GM12801 (cell line): ENCODE data around the gene NDUFAF8.

Source experiments
- CTCF ChIP-seq: IDR thresholded peaks from one replicate; pipeline ENCODE4 v1.5.1; 2011; ENCODE audit warnings: control low read depth; ENCODE audit not compliant: insufficient read length; ENCODE audit errors: extremely low read depth

Gene NDUFAF8

DNA sequence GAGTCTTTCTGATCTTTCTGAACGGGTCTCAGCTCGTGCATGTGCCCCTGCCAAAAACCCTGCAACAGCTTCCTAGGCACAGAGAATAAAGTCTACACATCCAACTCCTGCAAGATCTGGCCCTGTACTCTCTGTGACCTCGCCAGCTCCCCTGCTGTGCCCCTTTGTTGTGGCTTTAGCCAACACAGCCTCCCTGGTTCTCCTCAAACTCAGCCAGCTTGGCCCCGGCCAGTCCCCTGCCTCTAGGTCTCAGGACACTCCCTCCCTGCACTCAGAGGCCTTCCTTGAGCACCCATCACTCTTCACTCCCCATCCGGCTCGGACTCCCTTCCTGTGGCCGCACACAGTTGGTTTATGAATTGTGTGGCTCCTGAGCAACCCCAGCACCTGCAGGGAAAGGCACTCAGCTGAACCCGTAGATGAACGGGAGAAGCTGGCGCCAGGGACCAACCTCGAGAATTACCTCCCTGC is 17.7 kb upstream of the NDUFAF8 start:
- TF ChIP-seq CTCF: no peak

GRCh38 chr17:81221842-81222619 is 17.1 kb upstream of the NDUFAF8 start:
- no peak for TF ChIP-seq CTCF

DNA sequence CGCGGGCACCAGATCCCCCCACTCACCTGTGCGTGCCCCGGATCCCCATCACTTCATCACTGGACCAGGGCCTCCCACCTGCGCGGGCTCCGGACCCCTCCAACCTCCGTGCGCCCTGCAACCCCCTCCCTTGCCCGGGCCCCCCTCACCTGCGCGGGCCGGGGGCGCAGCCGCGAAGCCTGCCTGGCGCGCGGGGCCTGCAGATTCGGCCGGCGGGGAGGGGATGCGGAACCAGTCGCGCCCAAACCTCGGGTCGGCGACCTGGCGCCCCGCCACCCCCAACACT is 16.6 kb upstream of the NDUFAF8 start:
- TF ChIP-seq CTCF: no peak

- no peak for TF ChIP-seq CTCF
Observed at GRCh38 chr17:81222906-81223761, 16.0 kb upstream of the NDUFAF8 start, which contains the start of gene CEP131. CEP131 (minus strand) TSS chr17:81222965; CDS start chr17:81220056, 2,909 bp downstream.

DNA sequence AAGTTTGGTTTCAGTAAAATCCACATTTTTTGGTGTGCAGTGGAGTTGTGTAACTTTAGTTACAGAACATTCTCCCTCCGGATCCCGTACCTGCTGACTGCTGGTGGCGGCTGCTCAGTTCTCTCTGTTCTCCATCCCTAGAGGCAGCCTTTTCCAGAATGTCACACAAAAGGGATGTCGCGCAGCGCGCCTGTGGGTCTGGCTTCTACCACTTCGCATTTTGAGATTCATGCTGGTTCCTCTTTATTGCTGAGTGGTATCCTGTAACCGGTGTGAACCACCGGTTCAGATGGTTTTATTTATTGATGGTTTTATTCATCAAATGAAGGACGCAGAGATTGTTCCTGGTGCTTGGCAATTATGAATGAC is 15.4 kb upstream of the NDUFAF8 start:
- TF ChIP-seq CTCF: no peak

DNA sequence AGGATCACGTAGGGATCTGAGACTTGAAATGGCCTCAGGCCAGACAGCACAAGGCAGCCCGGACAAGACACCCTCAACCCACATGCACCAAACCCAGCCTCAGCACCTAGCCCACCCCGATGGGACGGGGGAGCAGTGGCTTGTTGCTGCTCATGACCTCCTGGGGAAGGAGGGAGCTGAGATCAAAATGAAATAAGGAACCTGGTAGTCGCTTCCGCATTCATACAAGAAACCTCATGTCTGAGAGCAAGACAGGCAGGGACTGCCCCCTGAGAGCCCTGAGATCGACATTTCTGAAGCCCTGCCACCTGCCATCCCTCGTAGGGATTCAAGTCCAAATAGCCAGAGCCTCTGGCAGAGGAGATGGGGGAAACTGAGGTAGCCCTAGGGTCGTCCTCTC is 10.7 kb upstream of the NDUFAF8 start:
- no peak for TF ChIP-seq CTCF

GRCh38 chr17:81228834-81229665 is 10.1 kb upstream of the NDUFAF8 start:
- no peak for TF ChIP-seq CTCF
